ENCODE data around the gene OPRL1. TPM values are rescaled to one million over a fixed set of nuclear protein-coding genes. Genes with fewer than 3 reads are reported as not detected.
"Not testable (repeated sequence)": the region's sequence is repeated elsewhere in the genome, so short reads cannot be mapped to it uniquely, and the experiment has no call there.

Gene OPRL1
- total and polyA plus RNA-seq, 5 donors, result 0.50 to 1.3 (median 0.91) TPM

GRCh38 chr20:64116016-64116415, 36.1 kb downstream of the OPRL1 start:
- whole genome bisulfite sequencing, result 85% methylated on average over 21 of the region's 21 CpGs
- DNase-seq (peak; percentile 6 to 39 (median 33)), ATAC-seq (no peak)
- Histone ChIP-seq H3K4me3 (ENCODE audit: low read length) (no peak overlapping the region), H3K27ac (ENCODE audit: low read length) (no peak overlapping the region), H3K4me1 (ENCODE audit: control insufficient read depth, insufficient read depth, low read length) (no peaks in the 10 kb centered on the region), H3K9me3 (ENCODE audit: control insufficient read depth, low read length) (no peaks in the 10 kb centered on the region), H3K27me3 (ENCODE audit: control insufficient read depth, insufficient read depth) (no peaks in the 10 kb centered on the region)
- intact Hi-C loops (cut with DNase I), result no loop called here

DNA sequence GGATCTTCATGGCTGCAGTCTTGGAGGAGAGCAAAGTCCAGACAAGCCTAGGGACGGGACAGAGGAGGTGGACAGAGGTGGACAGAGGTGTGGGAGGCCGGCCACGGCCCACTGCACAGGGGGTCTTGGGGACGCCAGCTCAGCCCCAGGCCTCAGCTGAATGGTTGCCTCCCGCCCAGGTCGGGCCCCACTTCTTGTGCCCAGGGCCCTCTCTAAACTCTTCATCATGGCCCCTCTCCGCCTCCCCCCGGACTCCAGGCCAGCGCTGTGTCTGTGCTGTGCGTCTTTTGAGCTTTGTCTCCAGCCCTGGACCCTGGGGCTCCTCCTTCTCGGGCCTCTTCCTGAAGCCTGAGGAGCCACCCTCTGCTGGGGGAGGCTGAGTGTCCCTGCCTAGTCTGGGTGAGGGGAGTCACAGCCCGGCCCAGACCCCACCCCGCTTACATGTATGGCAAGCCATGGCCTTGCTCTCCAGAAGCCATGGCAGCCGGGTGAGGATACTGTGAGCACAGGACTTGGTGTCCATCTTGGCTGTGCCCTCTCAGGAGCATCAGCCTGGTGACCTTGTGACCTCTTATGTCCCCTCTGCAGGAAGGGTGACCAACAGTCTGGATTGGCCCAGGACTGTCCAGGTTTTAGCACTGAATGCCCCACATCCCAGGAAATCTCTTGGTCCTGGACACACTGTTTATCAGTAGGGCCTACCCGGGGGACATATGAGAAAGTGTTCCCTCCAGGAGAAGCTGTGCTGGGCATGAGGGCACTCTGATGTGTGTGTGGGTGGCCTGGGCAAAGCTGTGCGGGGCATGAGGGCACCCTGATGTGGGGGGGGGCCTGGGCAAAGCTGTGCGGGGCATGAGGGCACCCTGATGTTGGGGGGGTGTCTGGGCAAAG, 36.9 kb downstream of the OPRL1 start:
- no peaks in the 10 kb centered on the region for H3K4me1 ChIP-seq (ENCODE audit: control insufficient read depth, insufficient read depth, low read length)
- ATAC-seq, result peak in 1 of 2 donors; percentile 4
- WGBS, result 77% methylated on average over 17 of the region's 17 CpGs
- no peak overlapping the region for H3K27ac ChIP-seq (ENCODE audit: low read length)
- H3K27me3 ChIP-seq (ENCODE audit: control insufficient read depth, insufficient read depth), result no peaks in the 10 kb centered on the region
- intact Hi-C loops (cut with DNase I), result no loop called here
- H3K9me3 ChIP-seq (ENCODE audit: control insufficient read depth, low read length), result no peaks in the 10 kb centered on the region
- H3K4me3 ChIP-seq (ENCODE audit: low read length), result no peak overlapping the region
- peak in 2 of 3 donors; percentile 26 to 44 for DNase-seq

DNA sequence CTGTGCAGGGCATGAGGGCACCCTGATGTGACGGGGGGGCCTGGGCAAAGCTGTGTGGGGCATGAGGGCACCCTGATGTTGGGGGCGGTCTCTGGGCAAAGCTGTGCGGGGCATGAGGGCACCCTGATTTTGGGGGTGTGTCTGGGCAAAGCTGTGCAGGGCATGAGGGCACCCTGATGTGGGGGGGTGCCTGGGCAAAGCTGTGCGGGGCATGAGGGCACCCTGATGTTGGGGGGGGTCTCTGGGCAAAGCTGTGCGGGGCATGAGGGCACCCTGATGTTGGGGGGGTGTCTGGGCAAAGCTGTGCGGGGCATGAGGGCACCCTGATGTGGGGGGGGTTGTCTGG, 37.5 kb downstream of the OPRL1 start:
- H3K27ac ChIP-seq (ENCODE audit: low read length); H3K4me1 ChIP-seq (ENCODE audit: control insufficient read depth, insufficient read depth, low read length); H3K4me3 ChIP-seq (ENCODE audit: low read length); H3K9me3 ChIP-seq (ENCODE audit: control insufficient read depth, low read length); intact Hi-C loops (cut with DNase I); ATAC-seq; H3K27me3 ChIP-seq (ENCODE audit: control insufficient read depth, insufficient read depth): not testable (repeated sequence)
- 68% methylated on average over 5 of the region's 6 CpGs for WGBS
- DNase-seq, result peak in 2 of 3 donors; percentile 3 to 7

DNA sequence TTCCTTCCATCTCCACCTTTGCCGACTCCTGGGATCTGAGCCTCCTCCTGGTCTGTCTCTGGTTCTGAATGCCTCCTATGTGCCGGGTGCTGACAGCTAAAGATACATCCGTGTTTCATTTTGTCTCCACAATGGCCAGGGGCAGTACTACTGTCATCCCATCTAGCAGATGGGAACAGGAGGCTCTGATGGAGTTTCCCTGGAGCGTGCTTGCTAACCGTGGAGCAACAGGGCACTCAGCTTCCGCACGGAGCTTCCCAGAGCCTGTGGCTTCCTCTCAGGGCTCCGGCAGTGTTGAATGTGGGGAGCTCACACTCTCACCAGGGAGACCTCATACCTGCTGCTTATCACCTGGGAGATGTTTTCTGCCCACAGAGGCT, 39.4 kb downstream of the OPRL1 start:
- Histone ChIP-seq H3K4me3 (ENCODE audit: low read length) (no peak overlapping the region), H3K4me1 (ENCODE audit: control insufficient read depth, insufficient read depth, low read length) (no peaks in the 10 kb centered on the region), H3K27ac (ENCODE audit: low read length) (no peak overlapping the region), H3K9me3 (ENCODE audit: control insufficient read depth, low read length) (no peaks in the 10 kb centered on the region), H3K27me3 (ENCODE audit: control insufficient read depth, insufficient read depth) (no peaks in the 10 kb centered on the region)
- 69% methylated on average over 8 of the region's 8 CpGs for WGBS
- no peak for DNase-seq
- intact Hi-C loops (cut with DNase I), result no loop called here
- no peak for ATAC-seq

DNA sequence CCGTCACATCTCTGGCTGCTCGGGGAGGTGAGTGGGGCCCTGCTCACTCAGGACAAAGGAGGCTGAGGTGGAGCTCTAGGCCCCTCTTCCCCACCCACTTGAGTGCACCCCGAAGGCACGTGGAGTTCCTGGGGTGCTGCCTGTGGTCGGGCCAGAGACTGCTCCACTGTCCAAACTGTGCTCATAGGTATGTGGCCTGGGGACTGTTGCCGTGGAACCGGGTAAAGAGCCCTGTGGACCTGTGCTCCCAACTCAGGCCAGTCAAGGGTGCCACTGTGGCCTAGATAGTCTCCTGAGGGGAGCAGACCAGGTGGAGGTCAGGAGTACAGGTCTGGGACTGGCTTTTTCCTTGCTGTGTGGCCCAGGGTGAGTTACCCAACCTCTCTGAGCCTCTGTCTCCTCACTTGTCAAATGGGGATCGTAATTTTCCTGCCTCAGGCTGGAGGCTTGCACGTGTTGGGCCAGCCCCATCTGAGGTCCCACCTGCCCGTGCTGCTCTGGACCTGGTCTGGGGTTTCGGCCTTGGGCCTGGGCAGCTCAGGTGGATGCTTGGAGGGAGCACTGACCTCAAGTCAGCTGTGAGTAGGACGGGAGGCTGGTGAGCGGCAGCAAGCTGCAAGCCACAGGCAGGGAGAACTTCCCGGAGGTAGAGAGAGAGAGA, 39.9 kb downstream of the OPRL1 start:
- ATAC-seq, result peak; percentile 34 to 47
- H3K4me3 ChIP-seq (ENCODE audit: low read length), result no peak overlapping the region

DNA sequence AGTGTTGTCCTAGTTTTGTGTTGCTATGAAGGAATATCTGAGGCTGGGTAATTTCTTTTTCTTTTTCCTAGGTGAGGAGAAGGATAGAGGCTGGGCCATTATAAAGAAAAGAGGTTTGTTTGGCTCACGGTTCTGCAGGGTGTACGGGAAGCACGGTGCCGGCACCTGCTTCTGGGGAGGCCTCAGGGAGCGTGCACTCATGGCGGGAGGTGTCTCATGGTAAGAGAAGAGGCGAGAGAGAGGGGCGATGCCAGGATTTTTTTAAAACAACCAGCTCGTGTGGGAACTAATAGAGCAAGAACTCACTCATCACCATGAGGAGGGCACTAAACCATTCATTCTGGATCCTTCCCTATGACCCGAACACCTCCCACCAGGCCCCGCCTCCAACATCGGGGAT, 41.7 kb downstream of the OPRL1 start:
- ATAC-seq (no peak), DNase-seq (peak in 2 of 3 donors; percentile 4 to 21)
- Histone ChIP-seq H3K27ac (ENCODE audit: low read length) (no peak overlapping the region), H3K4me1 (ENCODE audit: control insufficient read depth, insufficient read depth, low read length) (no peaks in the 10 kb centered on the region), H3K4me3 (ENCODE audit: low read length) (no peak overlapping the region), H3K27me3 (ENCODE audit: control insufficient read depth, insufficient read depth) (no peaks in the 10 kb centered on the region), H3K9me3 (ENCODE audit: control insufficient read depth, low read length) (no peaks in the 10 kb centered on the region)
- WGBS, result 86% methylated on average over 12 of the region's 12 CpGs
- intact Hi-C loops (cut with DNase I), result loop anchor here in 2 of 4 donors (5.0 kb wide), 2 partner anchors 39 to 84 kb away; partner anchors contain the start of genes C20orf204 (in 1 of the 2), LKAAEAR1 (in 1 of the 2) and OPRL1 (in 1 of the 2)

More for the DNA sequence above, 39.9 kb downstream of the OPRL1 start:
- no peaks in the 10 kb centered on the region for H3K4me1 ChIP-seq (ENCODE audit: control insufficient read depth, insufficient read depth, low read length)
- H3K9me3 ChIP-seq (ENCODE audit: control insufficient read depth, low read length), result no peaks in the 10 kb centered on the region
- peak in 2 of 3 donors; percentile 42 to 55 for DNase-seq
- intact Hi-C loops (cut with DNase I), result loop anchor here in 2 of 4 donors (5.0 kb wide), 2 partner anchors 38 to 83 kb away; partner anchors contain the start of genes C20orf204 (in 1 of the 2), LKAAEAR1 (in 1 of the 2) and OPRL1 (in 1 of the 2)
- 64% methylated on average over 14 of the region's 14 CpGs for WGBS
- no peak overlapping the region for H3K27ac ChIP-seq (ENCODE audit: low read length)
- H3K27me3 ChIP-seq (ENCODE audit: control insufficient read depth, insufficient read depth), result no peaks in the 10 kb centered on the region

- H3K4me3 ChIP-seq (ENCODE audit: low read length); ATAC-seq; H3K27me3 ChIP-seq (ENCODE audit: control insufficient read depth, insufficient read depth); H3K27ac ChIP-seq (ENCODE audit: low read length); H3K4me1 ChIP-seq (ENCODE audit: control insufficient read depth, insufficient read depth, low read length); DNase-seq; H3K9me3 ChIP-seq (ENCODE audit: control insufficient read depth, low read length): not testable (repeated sequence)
- WGBS, result 83% methylated on average over 11 of the region's 11 CpGs
- intact Hi-C loops (cut with DNase I), result loop anchor here in 2 of 4 donors (5.0 kb wide), 2 partner anchors 41 to 86 kb away; partner anchors contain the start of genes C20orf204 (in 1 of the 2), LKAAEAR1 (in 1 of the 2) and OPRL1 (in 1 of the 2)
Measured at GRCh38 chr20:64122927-64123326, 43.0 kb downstream of the OPRL1 start.

DNA sequence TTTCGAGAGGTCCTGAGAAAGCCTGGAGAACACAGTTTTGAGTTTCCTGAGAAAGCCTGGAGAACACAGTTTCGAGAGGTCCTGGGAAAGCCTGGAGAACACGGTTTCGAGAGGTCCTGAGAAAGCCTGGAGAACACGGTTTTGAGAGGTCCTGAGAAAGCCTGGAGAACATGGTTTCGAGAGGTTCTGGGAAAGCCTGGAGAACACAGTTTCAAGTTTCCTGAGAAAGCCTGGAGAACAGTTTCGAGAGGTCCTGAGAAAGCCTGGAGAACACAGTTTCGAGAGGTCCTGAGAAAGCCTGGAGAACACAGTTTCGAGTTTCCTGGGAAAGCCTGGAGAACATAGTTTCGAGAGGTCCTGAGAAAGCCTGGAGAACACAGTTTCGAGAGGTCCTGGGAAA, 43.6 kb downstream of the OPRL1 start:
- not testable (repeated sequence) for H3K27ac ChIP-seq (ENCODE audit: low read length); H3K27me3 ChIP-seq (ENCODE audit: control insufficient read depth, insufficient read depth); H3K9me3 ChIP-seq (ENCODE audit: control insufficient read depth, low read length); ATAC-seq; DNase-seq; H3K4me3 ChIP-seq (ENCODE audit: low read length); H3K4me1 ChIP-seq (ENCODE audit: control insufficient read depth, insufficient read depth, low read length)
- intact Hi-C loops (cut with DNase I), result loop anchor here in 2 of 4 donors (5.0 kb wide), 2 partner anchors 41 to 86 kb away; partner anchors contain the start of genes C20orf204 (in 1 of the 2), LKAAEAR1 (in 1 of the 2) and OPRL1 (in 1 of the 2)
- 85% methylated on average over 11 of the region's 11 CpGs for WGBS

- 80% methylated on average over 11 of the region's 11 CpGs for WGBS
- ATAC-seq, result peak in 1 of 2 donors; percentile 11
- H3K4me3 ChIP-seq (ENCODE audit: low read length), result no peak overlapping the region
- intact Hi-C loops (cut with DNase I), result no loop called here
- H3K9me3 ChIP-seq (ENCODE audit: control insufficient read depth, low read length), result no peaks in the 10 kb centered on the region
- no peak overlapping the region for H3K27ac ChIP-seq (ENCODE audit: low read length)
- no peaks in the 10 kb centered on the region for H3K4me1 ChIP-seq (ENCODE audit: control insufficient read depth, insufficient read depth, low read length)
- no peaks in the 10 kb centered on the region for H3K27me3 ChIP-seq (ENCODE audit: control insufficient read depth, insufficient read depth)
- peak in 2 of 3 donors; percentile 18 to 35 for DNase-seq
Measured at GRCh38 chr20:64129146-64129782, 49.4 kb downstream of the OPRL1 start.

GRCh38 chr20:64130271-64130670, 50.4 kb downstream of the OPRL1 start:
- Histone ChIP-seq H3K27ac (ENCODE audit: low read length) (no peak overlapping the region), H3K4me3 (ENCODE audit: low read length) (no peak overlapping the region), H3K4me1 (ENCODE audit: control insufficient read depth, insufficient read depth, low read length) (no peaks in the 10 kb centered on the region), H3K9me3 (ENCODE audit: control insufficient read depth, low read length) (no peaks in the 10 kb centered on the region), H3K27me3 (ENCODE audit: control insufficient read depth, insufficient read depth) (no peaks in the 10 kb centered on the region)
- WGBS, result 51% methylated on average over 5 of the region's 5 CpGs
- DNase-seq, result peak in 1 of 3 donors; percentile 5
- ATAC-seq, result no peak
- intact Hi-C loops (cut with DNase I), result no loop called here
